IPS-18c (cell line): ENCODE results near the gene OR2T35.

ENCODE experiments used
- H3K4me3 ChIP-seq: 2 replicates; pipeline ENCODE4 v1.7.0; 2013; ENCODE audit warnings: low read depth, mild to moderate bottlenecking, low read length, moderate library complexity; ENCODE audit not compliant: insufficient read depth
- H3K9me3 ChIP-seq: one replicate; pipeline ENCODE4 v1.6.1; 2013; ENCODE audit warnings: mild to moderate bottlenecking, low read length, moderate library complexity; ENCODE audit not compliant: control insufficient read depth, insufficient read depth

The OR2T35 gene

DNA sequence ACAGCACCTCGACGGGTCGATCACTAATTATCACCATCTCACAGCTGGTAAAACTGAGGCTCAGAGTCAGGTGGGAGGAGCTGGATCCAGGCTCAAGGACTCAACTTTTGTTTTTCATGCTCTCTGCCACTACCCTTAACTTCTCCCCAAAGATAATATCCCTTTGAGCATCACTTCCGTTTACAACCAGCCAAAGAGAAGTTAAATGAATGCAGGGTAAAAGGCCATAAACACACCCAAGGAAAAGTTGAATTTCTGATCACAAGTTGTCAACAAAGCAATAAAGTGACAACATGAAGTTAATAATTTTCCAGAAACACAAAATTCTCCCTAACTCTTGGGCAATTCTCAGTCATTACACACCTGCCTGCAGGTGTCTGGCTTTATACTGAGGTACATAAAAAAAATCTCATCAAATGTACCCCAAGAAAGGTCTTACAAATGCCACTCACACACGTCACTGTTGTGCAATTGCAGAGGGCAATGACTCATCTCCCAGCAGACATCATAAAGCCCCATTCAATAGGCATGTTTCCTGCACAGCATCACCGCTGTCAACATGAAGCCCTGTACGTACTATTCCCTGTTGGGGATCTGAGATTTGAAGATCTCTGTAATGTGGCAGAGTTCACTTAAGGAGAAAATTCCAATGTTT, 13.6 kb downstream of the OR2T35 start:
- Histone ChIP-seq H3K9me3 (peaks cover 3% of the 10 kb centered on the region), H3K4me3 (no peak overlapping the region)

DNA sequence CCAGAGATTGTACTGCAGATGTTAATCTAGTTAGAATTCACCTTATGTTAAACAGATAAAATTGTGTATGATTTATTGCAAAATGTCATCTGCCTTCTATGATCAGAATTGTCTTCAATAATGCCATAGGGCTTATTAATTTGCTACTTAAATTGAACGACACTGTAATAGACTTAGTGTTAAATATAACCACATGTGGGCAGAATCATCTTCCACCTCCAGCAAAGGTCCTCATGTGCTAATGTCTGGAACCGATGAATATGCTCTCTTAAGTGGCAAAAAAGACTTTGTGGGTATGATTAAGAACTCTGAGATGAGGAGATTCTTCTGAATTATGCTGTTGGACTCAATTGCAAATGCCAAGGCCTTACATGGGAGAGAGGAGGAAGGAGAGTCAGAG, 14.5 kb downstream of the OR2T35 start:
- no peak overlapping the region for H3K4me3 ChIP-seq
- H3K9me3 ChIP-seq, result peaks cover 3% of the 10 kb centered on the region

DNA sequence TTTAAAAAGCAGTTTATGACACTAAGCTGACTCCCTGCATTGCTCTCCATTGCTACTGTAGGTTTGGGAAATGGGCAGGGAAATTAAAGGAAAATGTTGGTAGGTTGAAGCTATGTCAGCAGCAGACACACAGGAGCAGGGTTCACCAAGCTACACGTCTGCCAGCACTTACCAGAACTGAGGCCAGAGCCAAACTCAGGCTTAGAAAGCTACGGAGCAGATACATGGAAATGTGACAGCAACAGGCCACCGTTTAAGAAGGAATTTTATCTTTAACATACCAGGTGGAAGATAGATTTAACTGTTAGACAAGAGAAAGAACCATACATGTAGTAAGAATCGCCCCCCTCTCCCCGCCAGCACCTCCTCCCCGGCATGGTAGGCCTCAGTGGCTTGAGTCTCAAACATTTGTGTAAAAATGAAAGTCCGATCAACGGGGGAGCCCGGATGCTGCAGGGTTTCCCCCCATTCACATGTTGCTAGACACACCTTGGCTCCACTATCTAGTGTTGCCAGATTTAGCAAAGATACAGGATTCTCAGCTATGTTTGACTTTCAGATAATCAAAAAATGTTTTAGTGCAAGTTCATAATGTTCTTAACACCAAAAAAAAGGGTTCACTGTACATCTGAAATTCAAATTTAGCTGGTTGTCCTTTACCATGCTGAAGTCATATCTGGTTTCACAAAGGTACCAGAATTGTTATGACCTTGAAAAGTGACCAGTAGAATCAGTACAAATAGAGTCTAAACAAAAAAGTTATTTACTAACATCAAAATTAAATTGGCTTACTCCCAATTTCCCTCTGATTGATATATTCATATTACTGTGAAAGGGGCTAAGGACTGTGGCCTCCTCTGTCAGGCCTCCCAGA, 16.9 kb downstream of the OR2T35 start:
- Histone ChIP-seq H3K9me3 (peaks cover 3% of the 10 kb centered on the region), H3K4me3 (no peak overlapping the region)

DNA sequence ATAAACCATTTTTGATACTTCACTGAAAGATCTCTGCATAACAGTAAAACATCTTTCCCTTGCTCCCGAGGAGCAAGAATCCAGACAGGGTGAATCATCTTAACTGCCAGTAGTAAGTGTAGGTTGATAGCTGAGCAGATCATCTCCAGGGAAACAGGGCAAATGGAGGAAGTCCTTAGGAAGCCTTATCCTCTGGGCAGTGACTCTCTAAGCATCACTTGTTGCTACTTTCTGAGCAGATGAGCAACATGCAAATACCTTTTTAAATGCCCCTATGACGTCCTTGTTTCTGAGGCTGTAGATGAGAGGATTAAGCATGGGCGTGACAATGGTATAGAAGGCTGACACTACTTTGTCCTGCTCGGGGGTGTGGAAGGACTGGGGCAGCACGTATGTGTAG, 19.1 kb downstream of the OR2T35 start:
- H3K4me3 ChIP-seq, result no peak overlapping the region
- peaks cover 3% of the 10 kb centered on the region for H3K9me3 ChIP-seq

DNA sequence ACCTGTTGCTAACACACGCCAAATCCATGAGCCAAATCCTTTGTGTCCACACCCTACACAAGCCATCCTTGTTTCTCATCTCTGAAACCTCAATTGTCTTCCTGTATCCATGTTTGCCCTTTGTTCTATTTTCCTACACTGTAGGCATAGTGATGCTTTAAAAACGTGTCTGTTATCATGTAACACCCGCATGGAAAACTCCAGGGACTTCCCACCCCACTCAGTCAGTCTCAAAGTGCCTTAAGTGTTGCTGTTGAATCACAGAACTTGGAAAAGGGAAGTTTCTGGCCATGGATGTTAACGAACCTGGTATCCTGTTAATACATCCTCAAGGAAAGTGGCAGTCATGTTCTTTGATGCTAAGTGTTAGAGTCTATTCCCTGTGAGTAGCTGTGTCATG, 19.9 kb downstream of the OR2T35 start:
- H3K4me3 ChIP-seq, result no peak overlapping the region
- peaks cover 3% of the 10 kb centered on the region for H3K9me3 ChIP-seq

DNA sequence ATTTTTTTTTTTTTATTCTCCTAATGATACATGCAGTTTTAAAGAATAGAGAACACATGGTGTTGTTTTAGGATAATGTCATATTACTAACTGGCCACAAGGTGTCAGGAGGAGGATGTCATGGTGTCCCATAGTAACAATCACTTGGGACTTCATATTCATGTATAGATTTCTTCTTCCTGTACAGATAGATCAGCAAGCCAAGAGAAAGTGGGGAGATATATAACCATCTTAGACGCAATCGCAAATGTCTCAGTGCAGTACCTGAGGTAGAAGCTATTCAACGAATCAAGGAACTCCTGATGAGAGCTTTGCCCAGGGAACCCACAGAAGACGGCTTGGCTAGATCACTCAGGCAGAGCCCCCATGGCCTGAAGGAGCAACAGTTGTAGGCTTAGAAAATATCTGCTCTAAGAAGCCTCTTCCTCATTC, 22.5 kb downstream of the OR2T35 start:
- Histone ChIP-seq H3K4me3 (no peak overlapping the region), H3K9me3 (peaks cover 3% of the 10 kb centered on the region)

DNA sequence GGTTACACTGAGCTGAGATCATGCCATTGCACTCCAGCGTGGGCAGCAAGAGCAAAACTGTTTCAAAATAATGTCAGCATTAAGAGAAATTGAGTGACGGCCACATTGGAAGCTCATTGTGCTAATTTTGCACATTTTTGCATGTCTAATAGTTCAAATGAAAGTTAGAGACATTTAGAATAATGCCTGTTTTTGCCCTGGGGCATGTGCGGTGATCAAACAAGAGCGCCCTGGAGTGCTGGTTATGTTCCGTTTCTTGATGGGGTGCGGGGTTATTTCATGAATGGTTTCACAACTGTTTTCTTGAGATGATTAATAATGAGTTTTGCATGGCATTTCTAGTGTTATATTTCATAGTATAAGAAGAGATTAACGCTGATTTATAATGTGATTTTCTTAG, 23.3 kb downstream of the OR2T35 start:
- Histone ChIP-seq H3K4me3 (no peak overlapping the region), H3K9me3 (no peaks in the 10 kb centered on the region)

DNA sequence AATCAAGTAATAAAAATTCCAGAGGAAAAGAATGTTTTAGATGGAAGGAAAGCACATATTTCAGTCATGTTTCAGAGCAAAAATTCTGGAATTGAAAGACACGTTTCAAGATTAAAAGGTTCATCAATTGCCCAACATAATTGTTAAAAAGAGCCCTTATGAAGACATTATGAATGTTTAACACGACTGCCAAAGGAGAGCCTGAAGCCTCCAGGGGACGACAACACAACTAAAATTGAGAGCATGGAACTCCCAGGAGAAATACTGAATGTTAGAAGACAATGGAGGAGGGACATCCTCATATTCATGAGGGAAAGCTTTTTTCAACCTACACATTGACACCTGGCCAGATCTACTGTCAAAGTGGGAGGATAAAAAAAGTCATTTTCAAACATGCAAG, 26.2 kb downstream of the OR2T35 start:
- Histone ChIP-seq H3K9me3 (no peaks in the 10 kb centered on the region), H3K4me3 (no peak overlapping the region)

DNA sequence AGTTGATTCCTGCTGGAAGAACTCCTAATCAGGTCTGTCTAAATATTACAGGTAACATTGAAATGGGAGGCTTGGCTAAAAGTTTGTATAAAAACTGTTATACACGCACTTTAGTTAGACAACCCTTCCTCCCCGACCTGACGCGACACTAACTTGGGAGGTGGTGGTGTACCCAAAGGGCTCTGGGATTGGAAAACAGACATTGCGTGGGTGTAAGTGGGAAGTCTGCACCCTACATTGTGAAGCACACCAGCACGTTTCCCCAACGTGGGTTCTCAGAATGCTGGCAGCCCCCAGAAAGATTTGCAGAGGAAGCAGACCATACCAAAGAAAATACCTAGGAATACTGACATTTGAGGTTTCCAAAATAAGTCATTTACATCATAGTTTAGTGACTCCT, 27.0 kb downstream of the OR2T35 start:
- no peaks in the 10 kb centered on the region for H3K9me3 ChIP-seq

DNA sequence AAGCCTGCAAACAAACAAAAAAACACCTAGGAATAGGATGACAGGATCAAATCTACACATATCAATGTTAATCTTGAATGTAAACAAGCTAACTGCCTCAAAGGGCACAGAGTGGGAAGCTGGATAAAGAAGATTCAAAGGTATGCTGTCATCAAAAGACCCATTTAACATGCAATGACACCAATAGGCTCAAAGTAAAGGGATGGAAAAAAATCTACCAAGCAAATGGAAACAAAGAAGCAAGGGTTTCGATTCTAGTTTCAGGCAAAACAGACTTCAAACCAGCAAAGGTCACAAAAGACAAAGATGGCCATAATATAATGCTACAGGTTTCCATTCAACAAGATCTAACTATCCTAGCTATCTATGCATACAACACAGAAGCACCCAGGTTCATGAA, 31.3 kb downstream of the OR2T35 start:
- Histone ChIP-seq H3K9me3 (no peaks in the 10 kb centered on the region), H3K4me3 (no peak overlapping the region)

More for the DNA sequence above, 27.0 kb downstream of the OR2T35 start:
- no peak overlapping the region for H3K4me3 ChIP-seq

DNA sequence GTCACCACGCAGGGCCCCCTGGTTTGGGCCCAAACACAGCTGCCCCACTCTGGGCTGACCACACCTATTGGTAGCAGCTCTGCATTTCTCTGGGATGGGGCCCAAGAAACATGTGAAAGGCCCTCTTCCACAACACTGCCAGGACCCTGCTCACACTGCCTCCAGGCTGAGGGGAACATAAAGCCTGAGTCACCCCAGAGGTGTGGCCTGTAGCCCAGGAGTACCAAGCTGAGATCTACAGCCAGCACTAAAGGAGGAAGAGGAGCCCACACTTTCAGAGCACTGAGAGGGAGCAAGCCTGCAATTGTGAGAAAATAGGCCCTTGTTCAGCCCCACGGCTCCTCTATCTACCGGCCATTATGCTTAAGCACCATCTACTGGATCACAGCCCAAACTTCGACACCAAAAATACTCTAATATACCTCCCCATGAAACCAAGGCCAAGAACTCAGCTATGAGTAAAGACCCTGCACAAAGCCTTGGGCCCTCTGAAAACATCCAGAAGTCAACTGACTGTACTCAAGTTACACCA, 33.1 kb downstream of the OR2T35 start:
- H3K4me3 ChIP-seq, result no peak overlapping the region
- no peaks in the 10 kb centered on the region for H3K9me3 ChIP-seq

DNA sequence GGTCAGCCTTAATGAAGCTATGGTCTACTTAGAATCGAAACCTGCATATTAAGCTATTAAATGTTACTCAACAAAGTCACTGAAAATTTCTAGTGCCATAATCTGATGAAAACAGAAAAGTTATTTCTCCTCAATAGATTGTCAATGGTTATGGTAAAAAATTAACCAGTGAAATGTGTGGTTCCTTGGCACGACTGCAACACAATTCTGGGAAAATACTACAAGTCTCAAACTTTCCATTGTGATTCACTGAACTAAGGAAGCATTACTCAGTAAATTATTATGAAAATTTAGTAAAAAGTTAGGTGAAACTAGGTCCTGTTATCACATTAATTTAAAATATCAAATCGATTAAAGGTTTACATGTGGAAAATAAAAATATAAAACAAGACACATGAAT, 34.8 kb downstream of the OR2T35 start:
- H3K4me3 ChIP-seq, result no peak overlapping the region
- no peaks in the 10 kb centered on the region for H3K9me3 ChIP-seq

DNA sequence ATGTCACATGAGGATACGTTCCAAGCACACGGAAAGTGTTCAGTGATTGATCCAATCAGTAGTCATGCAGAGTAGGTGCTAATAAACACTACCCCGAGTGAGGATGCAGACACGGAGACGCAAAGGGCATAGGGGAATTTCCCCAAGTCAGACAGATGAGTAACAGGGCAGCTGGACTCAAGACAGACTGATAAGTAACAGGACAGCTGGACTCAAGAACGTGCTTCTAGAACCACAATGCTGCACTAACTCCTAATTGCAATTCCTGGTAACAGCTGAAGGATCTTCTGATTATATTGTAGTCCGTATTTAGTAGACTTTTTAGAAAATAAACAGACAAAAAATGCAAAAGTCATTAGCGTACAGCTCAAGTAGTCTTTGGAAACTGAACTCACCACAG, 45.7 kb downstream of the OR2T35 start:
- no peak overlapping the region for H3K4me3 ChIP-seq
- no peaks in the 10 kb centered on the region for H3K9me3 ChIP-seq

DNA sequence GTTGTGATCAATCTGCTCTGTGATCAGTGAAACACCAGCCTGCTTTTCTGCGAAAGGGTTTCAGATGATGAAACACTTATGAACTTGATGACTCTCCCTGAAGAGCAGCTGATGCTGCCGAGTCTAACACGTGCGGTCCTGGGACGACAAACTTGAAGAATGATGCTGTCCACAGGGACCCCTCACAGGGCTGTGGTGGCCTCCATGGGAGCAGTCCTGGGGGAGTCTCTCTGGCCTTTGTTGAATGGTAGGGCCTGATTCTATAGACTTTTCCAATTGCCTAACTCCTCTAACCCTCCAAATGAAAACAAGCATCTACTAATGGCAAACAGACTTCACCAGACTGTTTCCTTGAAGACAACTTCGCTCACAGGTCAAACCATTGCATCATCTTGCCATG, 47.5 kb downstream of the OR2T35 start, which contains the start of gene OR2T10:
Gene OR2T10 (minus strand): TSS at position 112 of the 400 bp plus-strand sequence. CDS start 3,932 bp downstream, outside the sequence.
- Histone ChIP-seq H3K4me3 (no peak within 1 kb of the TSS), H3K9me3 (no peaks in the 10 kb centered on the region)

DNA sequence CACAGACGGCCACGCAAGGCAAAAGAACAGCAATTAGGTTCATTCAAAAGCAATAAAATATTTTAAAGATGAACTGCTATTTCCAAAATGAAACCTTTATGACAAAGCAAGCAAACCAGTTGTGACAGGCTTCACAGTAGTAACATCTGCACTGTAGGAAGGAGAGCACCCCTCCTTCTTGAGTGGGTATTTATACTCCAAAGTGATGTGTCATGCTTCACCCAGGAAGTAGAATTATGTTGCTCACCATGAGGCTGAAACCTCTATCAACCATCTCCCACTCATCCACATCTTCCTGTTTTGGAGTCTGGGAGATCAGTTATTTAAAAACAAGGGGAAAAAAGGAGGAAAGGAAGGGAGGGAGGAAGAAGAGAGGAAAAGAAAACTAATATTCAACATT, 48.5 kb downstream of the OR2T35 start:
- Histone ChIP-seq H3K9me3 (no peaks in the 10 kb centered on the region), H3K4me3 (no peak overlapping the region)

DNA sequence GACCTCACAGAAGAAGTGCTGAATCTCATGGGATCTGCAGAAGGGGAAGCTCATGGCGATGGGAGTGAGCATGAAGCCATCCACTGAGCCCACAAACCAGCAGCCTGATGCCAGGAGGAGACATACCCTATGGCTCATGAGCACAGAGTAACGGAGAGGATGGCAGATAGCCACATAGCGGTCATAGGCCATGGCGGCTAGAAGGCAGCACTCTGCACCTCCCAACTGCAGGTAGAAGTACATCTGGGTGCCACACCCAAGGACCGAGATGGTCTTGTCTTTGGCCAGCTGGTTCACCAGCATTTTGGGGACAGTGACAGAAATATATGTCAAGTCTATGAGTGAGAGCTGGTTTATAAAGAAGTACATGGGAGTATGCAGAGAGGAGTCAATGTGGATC, 51.9 kb downstream of the OR2T35 start:
- Histone ChIP-seq H3K9me3 (no peaks in the 10 kb centered on the region), H3K4me3 (no peak overlapping the region)

DNA sequence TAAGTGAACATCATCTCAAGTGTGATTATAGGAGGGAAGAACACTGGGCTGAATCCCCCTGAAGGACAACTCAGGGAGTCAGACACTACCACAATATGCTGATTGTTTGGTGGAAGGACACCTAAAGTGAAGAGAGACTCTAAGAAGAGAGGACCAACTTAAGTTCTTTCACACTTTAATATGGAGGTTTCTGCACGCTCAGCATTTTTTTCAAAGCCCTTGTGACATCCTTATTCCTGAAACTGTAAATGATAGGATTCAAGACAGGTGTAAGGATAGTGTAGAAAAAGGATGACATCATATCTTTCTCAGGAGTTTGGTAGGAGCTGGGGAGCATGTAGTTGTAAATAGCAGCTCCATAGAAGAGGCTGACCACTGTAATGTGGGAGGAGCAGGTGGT, 52.4 kb downstream of the OR2T35 start:
- no peak overlapping the region for H3K4me3 ChIP-seq
- no peaks in the 10 kb centered on the region for H3K9me3 ChIP-seq

DNA sequence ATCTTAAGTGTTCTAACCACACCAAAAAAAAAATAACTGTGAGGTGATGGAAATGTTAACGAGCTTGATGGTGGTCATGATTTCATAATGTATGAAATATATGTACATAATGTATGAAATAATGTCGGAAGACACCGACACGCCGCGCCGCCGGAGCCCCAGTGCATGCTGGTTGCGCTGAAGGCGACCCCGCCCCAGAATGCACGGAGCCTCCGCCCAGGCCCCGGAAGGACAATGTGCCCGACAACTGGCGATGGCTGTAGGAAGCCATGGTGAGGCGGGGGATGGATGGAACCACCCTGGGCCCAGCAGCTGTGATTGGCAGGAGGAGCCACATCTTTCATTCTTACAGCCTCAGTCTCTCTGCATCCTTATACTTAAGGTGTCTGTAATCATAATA, 55.0 kb downstream of the OR2T35 start:
- H3K9me3 ChIP-seq, result no peaks in the 10 kb centered on the region
- no peak overlapping the region for H3K4me3 ChIP-seq
